Iris pigment epithelial cell (primary cell): ENCODE results near the gene POTEF.
"Not testable (repeated sequence)": the region's sequence is repeated elsewhere in the genome, so short reads cannot be mapped to it uniquely, and the experiment has no call there.

Source experiments
- DNase-seq: peaks from one replicate; pipeline ENCODE4 v3.0.0-alpha.2; 2011; ENCODE audit warnings: low read depth

POTEF gene

DNA sequence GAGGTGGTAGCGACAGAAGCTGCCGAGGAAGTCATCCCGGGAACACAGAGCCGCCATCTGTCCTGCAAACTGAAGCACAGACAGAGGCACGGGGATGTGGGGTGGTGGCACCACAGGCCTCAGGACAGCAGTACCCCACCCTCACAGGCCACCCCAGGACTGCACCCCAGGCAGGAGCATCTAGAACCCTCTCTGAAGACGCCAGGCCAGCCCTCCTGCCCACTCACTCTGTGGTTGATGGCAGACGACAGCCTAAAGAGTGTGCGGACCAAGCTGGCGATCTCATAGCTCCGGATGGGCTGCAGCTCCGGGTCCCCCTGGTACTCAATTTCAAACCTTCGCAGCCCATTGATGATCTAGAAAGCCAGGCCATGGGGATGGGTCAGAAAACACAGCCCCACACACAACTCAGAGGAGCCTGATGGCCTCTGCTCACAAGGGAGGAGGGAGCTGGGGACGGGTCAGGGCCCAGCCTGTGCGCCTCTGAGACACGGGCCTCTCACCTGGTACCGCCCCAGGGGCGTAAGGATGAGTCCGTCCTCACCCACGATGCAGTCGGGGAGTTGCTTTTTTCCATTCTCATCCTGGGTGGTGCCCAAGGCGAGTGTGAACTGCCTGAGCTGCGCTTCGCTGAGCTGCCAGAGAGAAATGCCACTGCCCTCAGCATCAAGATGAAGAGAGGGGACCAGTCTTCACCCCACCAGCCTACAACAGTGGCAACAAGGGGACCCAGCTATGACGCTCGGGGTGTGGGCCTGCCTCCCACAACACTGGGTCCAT, 24.0 kb upstream of the POTEF start:
- no peak for DNase-seq

DNA sequence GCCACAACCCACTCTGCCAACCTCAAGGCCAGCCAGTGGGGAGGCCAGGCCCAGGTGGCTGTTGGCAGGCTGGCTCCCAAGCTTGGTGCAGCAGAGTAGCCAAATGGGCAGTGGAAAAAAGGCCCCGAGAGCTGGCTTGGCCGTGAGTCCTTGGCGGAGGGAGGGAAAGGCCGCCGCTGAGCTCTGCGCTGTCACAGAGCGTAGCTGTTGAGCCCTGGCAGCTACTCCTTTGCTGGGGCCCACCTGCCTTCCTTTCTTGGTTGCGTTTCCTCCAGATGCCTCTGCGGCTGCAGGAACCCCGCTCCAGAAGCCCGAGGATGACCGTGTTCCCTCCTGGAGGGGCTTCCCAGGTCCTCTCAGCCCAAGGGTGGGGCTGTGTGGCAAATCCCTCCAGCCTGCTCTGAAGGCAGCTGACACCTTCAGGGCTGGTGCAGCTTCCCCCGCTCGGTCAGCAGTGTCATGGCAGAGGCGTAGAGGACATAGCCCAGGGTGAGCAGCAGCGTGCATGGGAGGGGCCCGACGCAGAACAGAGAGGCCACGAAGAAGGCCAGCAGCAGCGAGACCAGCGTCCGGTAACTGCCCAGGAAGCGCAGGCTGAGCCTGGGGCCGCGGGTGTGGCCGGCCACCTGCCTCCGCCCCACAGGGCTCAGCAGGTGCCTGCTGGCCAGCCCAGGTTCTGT, 23.3 kb upstream of the POTEF start:
- not testable (repeated sequence) for DNase-seq

DNA sequence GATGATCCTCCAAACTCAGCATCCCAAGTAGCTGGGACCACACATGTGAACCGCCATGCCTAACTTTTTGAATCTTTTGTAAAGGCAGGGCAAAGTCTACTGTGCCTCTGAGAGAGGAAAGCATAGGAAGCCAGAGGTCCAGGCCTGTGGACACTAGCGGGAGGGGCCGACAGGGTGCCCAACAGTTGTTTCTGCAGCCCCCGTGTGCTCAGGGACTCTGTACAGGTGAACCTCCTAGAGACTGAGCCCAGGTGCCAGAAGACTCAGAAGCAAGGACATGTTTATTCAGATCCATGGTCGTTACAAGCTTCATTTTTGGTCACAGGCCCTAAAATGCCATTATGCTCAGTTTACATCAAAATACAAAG, 22.1 kb upstream of the POTEF start:
- not testable (repeated sequence) for DNase-seq

DNA sequence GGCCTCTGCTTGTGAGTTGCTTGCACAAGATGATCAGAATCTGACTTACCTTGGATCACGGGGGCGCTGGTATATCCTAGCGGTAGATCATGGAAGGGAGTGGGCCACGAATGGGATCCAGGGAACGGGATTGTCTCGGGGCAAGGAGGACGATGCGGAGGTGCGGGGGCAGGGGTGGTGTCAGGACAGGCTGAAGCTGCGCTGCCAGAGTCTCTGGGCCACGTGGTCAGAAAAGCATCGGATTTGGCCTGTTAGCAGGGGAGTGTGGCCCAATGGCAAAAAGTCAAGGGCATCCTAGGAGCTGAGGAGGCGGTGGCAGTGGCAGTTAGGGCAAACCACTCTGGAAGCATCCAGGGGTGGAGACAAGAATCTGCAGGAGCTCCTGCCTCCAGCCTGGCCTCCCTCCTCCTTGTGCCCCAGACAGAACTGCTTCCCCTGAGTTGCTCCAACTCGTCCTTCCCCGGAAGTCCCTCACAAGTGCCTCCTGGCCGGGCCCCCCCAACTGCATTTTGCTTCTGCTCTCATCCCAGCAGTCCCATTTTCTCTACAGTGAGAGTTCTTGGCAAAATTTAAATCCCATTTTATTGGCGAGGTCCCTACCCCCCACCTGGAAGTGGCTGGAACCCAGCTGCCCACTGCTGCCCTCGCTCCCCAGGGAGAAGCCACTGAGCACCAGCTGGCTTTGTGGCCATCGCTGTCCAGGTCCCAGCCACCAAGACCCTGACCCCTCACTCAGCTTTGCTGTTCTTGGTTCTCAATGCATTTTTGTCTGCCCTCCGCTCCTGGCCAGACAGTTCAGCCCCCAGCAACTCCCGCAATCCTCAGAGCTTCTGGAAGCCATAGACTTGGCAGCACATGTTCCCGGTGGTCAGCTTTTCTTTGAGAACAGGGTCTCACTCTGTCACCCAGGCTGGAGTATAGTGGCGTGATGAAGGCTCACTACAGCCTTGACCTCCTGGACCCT, 21.4 kb upstream of the POTEF start:
- DNase-seq = no peak

DNA sequence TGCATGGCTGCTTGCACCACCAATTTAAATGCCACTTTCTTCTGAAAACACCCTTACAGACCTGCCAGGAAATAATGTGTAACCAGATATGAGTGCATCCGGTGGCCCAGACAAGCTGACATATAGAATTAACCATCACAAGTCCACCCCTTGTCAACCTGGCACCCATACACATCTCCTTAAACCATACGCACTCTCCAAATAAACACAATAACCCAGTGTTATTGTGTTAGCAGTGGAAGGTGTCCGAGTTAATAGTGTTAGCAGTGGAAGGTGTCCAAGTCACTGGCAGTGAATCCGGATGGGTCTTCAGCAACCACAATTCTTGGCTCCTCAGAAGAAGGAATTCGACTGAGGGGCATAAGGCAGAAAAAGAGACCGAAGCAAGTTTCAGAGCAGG, 19.5 kb upstream of the POTEF start:
- DNase-seq = not testable (repeated sequence)

DNA sequence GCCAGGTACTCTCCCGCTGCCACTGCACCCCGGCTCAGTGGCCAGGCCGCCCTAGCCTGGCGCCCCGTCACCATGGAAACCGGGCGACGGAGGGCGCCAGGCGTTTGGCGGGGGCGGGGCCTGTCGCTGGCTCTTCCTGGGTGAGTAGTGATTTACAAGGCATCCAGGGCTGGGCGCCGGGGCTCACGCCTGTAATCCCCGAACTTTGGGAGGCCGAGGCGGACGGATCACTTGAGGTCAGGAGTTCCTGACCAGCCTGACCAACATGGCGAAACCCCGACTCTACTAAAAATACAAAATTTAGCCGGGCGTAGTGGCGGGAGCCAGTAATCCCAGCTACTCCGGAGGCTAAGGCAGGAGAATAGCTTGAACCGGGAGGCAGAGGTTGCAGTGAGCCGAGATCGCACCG, 16.0 kb upstream of the POTEF start, which contains the start of gene CCDC74B:
TSS of gene CCDC74B (minus strand) at position 107 of the 409 bp plus-strand sequence. CDS start 116 bp downstream, outside the sequence.
- DNase-seq = peak; percentile 25

DNA sequence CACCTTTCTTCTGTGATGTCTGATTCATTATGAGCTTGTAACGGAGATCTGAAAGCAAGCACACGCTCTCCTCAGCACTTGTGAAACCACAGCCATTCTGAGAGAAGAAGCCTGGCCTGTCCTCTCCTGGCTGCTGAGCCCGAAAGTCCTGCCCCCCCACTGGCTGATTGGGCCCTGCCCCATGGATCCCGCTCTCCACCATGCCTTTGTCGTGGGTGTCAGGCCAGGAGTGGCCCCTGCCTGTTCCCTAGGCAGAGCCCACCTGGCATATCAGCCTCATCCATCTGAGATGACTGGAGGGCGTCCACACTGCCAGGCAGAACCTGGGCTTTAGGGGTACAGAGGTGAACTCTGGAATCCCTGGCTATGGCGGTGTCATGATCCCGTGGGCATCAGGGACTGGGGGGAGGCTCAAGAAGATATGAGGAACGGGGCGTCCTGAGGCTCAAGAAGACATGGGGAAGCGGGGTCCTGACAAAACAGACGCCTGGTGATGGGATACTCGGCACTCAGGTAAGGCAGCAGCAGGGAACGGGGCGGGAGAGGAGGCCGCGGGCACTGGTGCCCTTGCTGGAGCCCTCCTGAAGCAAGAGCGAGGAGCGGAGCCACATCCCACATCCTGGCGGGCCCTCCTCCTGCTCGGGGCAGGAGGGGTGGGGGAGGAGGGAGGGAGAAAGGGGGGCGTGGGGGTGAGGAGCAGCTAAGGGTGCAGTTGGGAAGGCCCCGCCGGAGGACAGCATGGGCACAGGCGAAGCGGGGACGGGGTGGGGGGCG, 14.4 kb upstream of the POTEF start:
- not testable (repeated sequence) for DNase-seq

DNA sequence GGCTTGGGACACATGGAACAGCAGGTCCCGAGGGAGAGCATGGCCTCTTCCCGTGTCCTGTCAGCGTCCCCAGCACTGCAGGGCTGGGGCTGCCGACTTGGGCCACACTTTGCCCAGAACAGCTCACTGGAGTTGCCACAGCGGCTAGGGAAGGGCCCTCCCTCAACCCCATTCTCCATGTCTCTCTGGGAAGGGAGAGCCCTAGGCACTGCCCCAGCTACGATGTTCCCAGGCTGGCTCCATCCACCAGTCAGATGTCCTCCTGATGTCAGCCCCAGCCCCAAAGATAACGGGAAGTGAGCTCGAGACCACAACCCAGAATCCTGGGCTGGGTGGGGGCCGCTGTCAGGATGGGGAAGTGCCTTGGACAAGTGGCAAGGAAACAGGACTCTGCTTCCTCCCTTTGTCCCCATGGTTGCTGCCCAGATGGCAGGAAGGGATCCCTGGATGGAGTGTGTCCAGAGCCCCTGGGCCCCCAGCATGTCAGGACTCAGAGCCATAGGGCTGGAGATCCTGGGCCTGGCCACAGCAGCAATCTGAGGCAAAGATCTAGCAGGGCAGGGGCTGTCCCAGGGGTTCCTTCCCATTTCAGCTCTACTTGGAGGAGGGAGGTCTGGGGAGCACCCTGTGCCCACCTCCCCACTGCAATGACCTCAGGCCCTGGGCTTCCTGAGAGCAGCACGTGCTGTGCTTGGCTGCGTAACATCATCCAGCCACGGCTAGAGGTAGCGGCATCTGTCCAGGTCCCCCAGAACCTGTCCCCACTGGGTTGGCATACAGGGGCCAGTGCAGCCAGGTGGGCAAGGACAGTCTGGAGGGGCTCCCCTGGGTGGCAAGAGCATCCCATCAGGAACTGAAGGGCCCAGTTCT, 13.6 kb upstream of the POTEF start:
- DNase-seq = not testable (repeated sequence)

DNA sequence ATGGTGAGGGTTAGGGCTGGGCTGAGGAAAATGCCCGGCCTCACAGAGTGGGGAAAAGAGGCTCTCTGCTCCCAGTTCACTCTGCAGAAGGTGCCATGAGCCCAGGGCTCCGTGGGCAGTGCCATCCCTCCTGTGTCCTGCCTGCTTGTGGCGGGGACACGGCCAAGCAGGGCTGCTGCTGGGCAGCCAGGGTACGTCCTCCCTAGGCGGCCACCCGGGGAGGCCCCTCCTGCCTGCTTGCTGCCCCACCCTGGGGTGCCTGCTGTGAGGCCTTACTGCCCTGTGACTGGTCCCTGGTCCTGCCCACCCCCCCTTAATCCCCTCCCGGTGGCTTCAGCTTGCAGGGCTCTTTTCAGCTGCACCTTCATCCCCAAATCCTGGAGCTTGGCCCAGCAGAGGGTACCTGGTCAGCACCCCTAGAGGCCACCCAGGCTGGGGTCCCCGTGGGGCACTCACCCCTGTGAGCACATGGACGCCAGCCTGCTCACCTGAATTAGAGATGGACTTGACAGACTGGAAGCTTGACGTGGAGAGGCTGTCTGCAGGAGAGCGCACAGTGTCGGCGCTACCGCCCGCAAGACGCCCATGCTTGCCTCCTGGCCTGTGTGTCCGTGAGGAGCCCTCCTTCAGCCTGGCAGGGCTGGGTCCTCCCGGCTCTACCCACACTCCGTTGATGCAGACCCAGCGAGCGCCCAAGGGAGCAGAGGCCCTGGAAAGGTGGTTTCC, 12.8 kb upstream of the POTEF start:
- not testable (repeated sequence) for DNase-seq

DNA sequence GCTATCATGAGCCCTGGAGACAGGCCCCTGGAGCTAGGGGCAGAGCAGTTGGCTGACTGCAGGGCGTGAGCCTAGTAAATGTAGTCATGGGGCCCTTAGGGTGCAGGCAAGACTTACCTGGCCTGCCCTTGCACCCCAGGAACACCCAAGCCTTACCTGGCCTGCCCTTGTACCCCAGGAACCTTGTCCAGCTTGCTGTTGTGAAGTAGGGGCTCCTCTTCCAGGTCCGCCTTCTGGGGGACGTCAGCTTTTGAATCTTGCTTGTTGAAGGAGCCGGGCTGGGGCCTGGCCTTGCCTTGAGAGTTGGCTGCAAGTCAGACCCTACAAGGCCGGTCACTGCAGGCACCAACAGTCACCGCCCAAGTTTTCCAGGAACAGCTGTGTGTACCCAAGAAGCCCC, 12.0 kb upstream of the POTEF start:
- DNase-seq = not testable (repeated sequence)

DNA sequence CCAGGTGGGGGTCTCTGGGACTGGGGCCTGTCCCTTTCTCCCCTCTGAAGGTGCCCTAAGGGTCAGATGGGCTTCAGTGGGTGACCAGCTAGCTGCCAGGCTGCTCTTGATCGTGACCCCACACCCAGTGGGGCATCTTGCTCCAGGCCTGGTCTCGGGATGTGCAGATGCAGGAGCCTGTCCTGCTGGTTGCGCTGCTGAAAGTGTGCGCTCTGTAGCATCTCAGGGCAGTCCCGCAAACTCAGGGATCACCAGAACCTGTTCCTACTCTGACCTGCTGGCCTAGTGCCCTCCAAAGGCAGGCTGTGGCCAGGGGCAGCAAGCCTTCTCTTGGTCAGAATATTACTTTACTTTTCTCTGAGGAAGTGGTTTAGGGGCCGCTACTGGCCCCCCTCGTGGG, 11.5 kb upstream of the POTEF start:
- DNase-seq = not testable (repeated sequence)

DNA sequence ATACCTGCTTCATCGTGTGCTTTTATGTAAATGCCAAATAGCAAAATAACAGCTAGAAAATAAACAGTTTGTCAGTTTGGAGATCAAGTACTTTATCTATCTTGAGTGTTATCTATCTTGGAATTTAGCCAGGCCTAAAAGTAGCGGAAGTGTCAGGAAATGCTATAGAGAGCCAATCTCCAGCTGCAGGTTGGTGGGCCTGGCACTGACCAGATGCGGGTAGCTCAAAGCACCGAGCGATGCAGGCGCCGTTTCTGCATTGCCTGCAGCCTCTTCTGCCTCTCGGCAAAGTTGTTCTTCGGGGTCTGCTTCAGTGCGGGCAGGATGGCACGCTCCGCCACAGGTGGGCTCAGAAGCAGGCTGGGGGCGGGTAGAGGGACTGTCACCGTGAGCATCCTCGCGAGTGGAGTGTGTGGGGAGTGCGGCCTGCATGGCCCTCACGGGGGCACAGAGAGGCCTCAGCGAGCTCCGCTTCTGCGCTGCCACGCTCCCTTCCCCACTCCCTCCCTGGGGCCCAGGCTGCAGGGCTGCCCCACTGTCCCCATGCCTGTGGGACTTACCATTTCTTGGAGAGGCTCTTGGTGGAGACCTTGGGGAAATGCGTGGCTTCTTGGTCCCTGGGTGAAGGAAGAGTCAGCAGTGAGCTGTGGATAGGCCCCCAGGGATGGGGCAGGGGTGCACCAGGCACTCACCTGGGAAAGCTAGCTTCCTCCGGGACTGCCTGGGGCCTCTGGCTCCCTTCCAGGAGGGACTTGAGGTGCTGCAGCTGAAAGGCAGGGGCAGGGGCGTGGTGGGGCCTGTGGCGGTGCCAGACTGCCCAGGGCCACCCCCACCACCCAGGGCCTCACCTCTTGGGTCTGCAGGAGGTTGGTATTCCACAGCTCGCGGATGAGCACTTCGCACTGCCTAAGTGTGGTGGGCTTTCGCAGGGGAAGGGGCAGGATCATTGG, 10.6 kb upstream of the POTEF start:
- DNase-seq = not testable (repeated sequence)

DNA sequence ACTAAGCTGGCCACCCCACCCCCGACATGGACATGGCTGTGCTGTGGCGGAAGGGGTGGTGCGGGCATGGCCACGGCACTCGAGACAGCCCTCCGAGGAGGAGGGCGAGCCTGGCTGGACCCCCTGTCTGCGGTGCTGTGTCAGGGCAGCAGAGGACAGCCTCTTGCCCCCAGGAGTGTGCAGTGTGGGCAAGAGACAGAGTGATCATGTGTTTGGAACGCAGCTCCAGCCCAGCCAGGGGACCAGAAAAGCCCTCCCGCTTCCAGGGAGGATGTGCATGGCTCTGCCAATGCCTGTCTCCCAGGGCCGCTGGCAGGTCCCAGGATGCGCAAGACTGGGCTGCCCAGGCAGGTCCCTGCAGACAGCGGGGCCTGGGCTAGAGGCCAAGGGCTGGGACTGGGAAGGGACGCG, 9.8 kb upstream of the POTEF start:
- not testable (repeated sequence) for DNase-seq

DNA sequence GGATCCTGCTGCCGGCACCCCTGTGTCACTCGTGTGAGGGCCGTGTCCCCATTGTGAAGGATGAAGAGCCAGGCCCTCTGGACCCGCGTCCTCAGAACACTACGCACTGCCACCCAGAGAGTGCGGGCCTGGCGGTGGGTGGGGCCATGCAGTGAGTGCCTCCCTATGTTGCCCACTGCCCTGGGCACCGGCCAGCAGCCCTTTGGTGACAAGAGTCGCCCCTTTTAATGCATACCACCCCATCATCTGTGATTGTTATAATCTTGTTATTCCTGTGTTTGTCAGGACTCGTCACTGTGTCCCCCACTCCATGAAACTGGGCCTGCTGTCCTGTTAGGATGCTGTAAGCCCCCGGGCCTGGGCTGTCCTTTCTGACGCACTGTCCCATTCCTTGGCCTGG, 9.3 kb upstream of the POTEF start:
- not testable (repeated sequence) for DNase-seq

DNA sequence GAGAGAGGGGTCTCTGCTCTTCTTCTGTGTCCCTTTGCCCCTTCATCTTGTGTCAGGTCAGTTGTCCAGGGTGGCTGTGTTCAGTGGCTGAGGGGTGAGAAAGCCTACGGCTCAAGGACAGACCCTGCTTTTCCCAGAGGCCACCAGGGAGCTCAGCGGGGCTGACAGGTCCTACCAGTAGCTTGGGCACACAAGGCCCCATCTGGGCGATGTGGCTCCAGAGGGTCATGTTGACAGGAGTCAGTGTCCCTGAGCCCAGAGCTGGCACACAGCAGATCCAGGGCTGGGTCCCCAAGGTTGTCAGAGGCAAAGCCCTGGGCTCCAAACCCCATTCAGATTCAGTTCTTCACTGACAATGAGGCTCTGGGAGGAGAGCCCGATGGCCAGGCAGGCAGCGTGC, 8.1 kb upstream of the POTEF start:
- DNase-seq = not testable (repeated sequence)

DNA sequence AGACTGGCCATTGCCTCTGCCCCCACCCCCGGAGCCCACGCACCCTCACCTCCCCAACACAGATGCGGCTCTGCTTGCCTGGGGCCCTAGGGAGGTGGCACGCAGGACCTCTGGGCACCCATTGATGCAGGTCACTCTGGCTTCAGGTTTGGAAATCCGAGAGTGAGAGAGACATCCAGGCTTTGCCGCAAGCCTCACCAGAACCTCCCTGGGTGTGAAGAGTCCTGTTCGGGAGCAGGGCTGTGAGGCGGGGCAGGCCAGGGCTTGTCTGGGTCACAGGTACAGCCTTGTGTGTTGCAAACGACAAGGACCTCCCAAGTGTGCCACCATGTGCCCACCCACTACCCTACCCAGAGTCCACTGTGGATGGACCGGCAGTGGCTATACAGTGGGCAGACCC, 7.5 kb upstream of the POTEF start:
- not testable (repeated sequence) for DNase-seq

DNA sequence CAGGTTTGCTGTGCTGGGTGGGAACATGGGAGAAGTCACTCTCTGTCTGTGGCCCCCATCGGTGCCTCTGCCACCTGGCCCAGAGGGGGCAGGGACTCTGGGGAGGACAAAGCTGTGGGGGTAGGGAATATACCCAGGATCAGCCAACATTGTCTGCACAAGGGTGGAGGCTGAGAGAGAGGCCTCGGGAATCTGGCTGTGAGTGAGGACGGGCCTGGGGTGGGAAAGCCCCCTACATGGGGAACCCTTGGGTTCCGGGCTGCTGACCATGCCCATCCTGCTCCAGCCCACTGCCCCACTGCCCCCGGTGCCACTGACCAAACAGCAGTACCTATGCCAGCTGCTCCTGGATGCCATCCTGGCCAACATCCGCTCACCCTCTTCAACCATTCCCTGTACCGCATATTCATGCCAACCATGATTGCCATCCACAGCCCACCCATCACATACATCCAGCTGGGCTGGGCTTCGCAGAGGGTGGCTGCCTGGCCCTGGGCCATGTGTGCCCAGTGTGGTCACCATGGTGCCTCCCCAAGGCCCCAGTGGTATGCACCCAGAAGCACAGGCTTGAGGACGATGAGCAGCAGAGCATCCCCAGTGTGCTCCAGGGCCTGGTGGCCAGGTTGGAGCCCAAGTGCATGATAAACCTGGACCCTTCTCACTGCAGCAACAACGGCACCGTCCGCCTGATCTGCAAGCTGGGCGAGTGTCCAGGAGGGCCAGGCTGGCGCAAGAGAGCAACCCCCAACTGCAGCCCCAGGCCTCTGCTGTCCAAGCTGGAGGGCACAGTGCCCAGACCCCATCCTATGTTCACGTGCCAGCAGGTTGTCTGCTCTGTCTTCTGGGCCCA, 6.9 kb upstream of the POTEF start:
- no peak for DNase-seq

DNA sequence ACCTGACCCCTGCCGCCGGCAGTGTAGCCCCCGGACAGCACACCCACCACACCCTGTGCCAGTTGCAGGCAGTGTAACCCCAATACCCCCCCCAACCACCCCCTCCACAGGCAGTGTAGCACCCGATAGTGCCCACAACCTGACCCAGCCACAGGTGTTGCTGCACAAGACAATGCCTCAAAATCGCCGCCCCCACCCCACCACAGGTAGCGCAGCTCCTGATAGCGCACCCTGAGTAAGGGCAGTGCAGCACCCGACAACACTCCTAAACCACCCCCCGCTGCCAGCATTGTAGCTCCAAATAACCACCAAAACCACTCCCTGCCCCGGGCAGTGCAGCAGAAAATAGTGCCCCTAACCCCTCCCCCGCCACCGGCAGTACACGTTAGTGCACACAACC, 558 bp downstream of the POTEF start:
- DNase-seq = not testable (repeated sequence)
